Lower leg skin (tissue), 4 donors: ENCODE measurements around the gene FGF11. TPM values are rescaled to one million over a fixed set of nuclear protein-coding genes. Genes with fewer than 3 reads are reported as not detected.

ENCODE experiments used
- DNase-seq, 2 donors: peaks; one replicate each; pipeline ENCODE4 v3.0.0-alpha.2; 2019; ENCODE audit warnings: low spot score in 2 of 2
- H3K4me3 ChIP-seq: fragments of 200-600 bp; sonication (generic); 2 replicates; pipeline ENCODE4 v1.5.1; 2017; ENCODE audit warnings: mild to moderate bottlenecking, low read depth; ENCODE audit not compliant: poor library complexity, severe bottlenecking
- CTCF ChIP-seq, 3 donors: fragments of 450-650 bp; IDR thresholded peaks; one replicate each; pipeline ENCODE4 v1.5.1; 2016; ENCODE audit warnings: antibody characterized with exemption in 3 of 3, mild to moderate bottlenecking in 3 of 3, moderate library complexity in 2 of 3
- POLR2A ChIP-seq, 2 donors: fragments of 450-650 bp; IDR thresholded peaks; one replicate each; pipeline ENCODE4 v1.6.1; 2016 to 2017; ENCODE audit warnings: antibody characterized with exemption in 2 of 2, mild to moderate bottlenecking in 1 of 2, moderate library complexity in 1 of 2
- WGBS, 2 donors: methylation state at CpG; one replicate each; pipeline ENCODE4 v1.1.5; 2018; 5-methylcytosine and 5-hydroxymethylcytosine counted together
- intact Hi-C: fragments of 100-400 bp; cut with DNase I; formaldehyde crosslinking; loops from one replicate; pipeline ENCODE4 v1.15.0; 2023; ENCODE audit warnings: low total_unique reads
- total RNA-seq, 4 donors: library from RNA; depleted of rRNA; stranded (reverse); fragments of >200 nt; gene quantifications; one replicate each; pipeline ENCODE4 v1.1.0, GENCODE V29; 2016

Gene FGF11
- total RNA-seq: 10 to 100 TPM; 12.5 to 15.0 (median 13.9) TPM

- TF ChIP-seq POLR2A (IDR thresholded peaks at IDR 0.05) (no peak), CTCF (IDR thresholded peaks at IDR 0.05) (no peak)
- peak within 1 kb of the TSS; percentile 22 for H3K4me3 ChIP-seq
- DNase-seq: no peak
- intact Hi-C loops: loop anchor here (10.0 kb wide), 1 partner anchor 125 kb away; the partner anchor contains the start of gene SENP3
- 1 to 3% methylated on average over 16 to 50 of the region's 50 CpGs for WGBS, 2 donors
Measured at GRCh38 chr17:7439462-7440112, at the start of gene FGF11. Gene FGF11 (plus strand): TSS chr17:7439512. CDS start chr17:7439621, 109 bp downstream.

- TF ChIP-seq CTCF (IDR thresholded peaks at IDR 0.05) (no peak), POLR2A (IDR thresholded peaks at IDR 0.05) (no peak)
- H3K4me3 ChIP-seq: no peak overlapping the region
- 82 to 91% methylated on average over 19 of the region's 19 CpGs for WGBS, 2 donors
- no peak for DNase-seq
- intact Hi-C loops: no loop called here
Measured at GRCh38 chr17:7389924-7390910, 49.1 kb upstream of the FGF11 start.

- WGBS, 2 donors: 59 to 80% methylated on average over 2 of the region's 2 CpGs
- no peak for TF ChIP-seq POLR2A (IDR thresholded peaks at IDR 0.05)
- TF ChIP-seq CTCF (IDR thresholded peaks at IDR 0.05): no peak
- DNase-seq: no peak
- intact Hi-C loops: no loop called here
- H3K4me3 ChIP-seq: no peak overlapping the region
Measured at GRCh38 chr17:7391307-7391706, 48.0 kb upstream of the FGF11 start.

- intact Hi-C loops: no loop called here
Measured at GRCh38 chr17:7392696-7393612, 46.4 kb upstream of the FGF11 start.

More at GRCh38 chr17:7392696-7393612, 46.4 kb upstream of the FGF11 start:
- TF ChIP-seq CTCF (IDR thresholded peaks at IDR 0.05) (no peak), POLR2A (IDR thresholded peaks at IDR 0.05) (no peak)
- no peak overlapping the region for H3K4me3 ChIP-seq
- no peak for DNase-seq
- 77 to 81% methylated on average over 31 to 37 of the region's 42 CpGs for WGBS, 2 donors
